COLO668 (cell line): Measurements from ENCODE around the gene EPO.

Experiments used
- DNase-seq: peaks from one replicate; lab custom pipeline; 2025; ENCODE audit not compliant: unreplicated experiment; lab: John Stamatoyannopoulos, UW

The EPO gene

GRCh38 chr7:100682991-100683658, 37.1 kb upstream of the EPO start:
- no peak for DNase-seq

- DNase-seq: no peak
Observed at GRCh38 chr7:100683659-100684533, 36.4 kb upstream of the EPO start.

GRCh38 chr7:100684534-100685042, 35.7 kb upstream of the EPO start:
- no peak for DNase-seq

GRCh38 chr7:100685049-100685605, 35.1 kb upstream of the EPO start:
- no peak for DNase-seq

GRCh38 chr7:100685631-100686145, 34.6 kb upstream of the EPO start:
- DNase-seq: no peak

- DNase-seq: no peak
Observed at GRCh38 chr7:100686201-100686821, 34.0 kb upstream of the EPO start.

GRCh38 chr7:100686822-100687211, 33.5 kb upstream of the EPO start:
- DNase-seq: no peak

- no peak for DNase-seq
Observed at GRCh38 chr7:100687261-100687660, 33.0 kb upstream of the EPO start.

GRCh38 chr7:100687751-100688300, 32.4 kb upstream of the EPO start:
- DNase-seq: no peak

GRCh38 chr7:100688326-100688860, 31.9 kb upstream of the EPO start:
- no peak for DNase-seq

GRCh38 chr7:100689230-100690135, 30.8 kb upstream of the EPO start:
- no peak for DNase-seq

- DNase-seq: peak; percentile 80
Observed at GRCh38 chr7:100691676-100692577, 28.3 kb upstream of the EPO start.

- no peak for DNase-seq
Observed at GRCh38 chr7:100692578-100692961, 27.7 kb upstream of the EPO start.

- peak; percentile 58 for DNase-seq
Observed at GRCh38 chr7:100693312-100694097, 26.8 kb upstream of the EPO start.

- DNase-seq: peak; percentile 87
Observed at GRCh38 chr7:100694098-100694745, 26.0 kb upstream of the EPO start, which contains the start of gene GIGYF1. GIGYF1 (minus strand) TSS chr7:100694250; CDS start chr7:100688238, 6,012 bp downstream.

- no peak for DNase-seq
Observed at GRCh38 chr7:100696123-100696521, 24.1 kb upstream of the EPO start.

- DNase-seq: no peak
Observed at GRCh38 chr7:100699018-100699417, 21.2 kb upstream of the EPO start.
